Measurements from ENCODE around the gene CBLN3. TPM values are rescaled to one million over a fixed set of nuclear protein-coding genes. Genes with fewer than 3 reads are reported as not detected.

CBLN3 gene
- total RNA-seq, 1 donor from 2014 or later, result 0.51 TPM

- Mint-ChIP-seq H3K9me3 (ENCODE audit: unreplicated experiment) (peaks cover 2% of the 10 kb centered on the region), H3K36me3 (ENCODE audit: unreplicated experiment) (no peaks in the 10 kb centered on the region), H3K27me3 (ENCODE audit: unreplicated experiment) (peaks cover 4% of the 10 kb centered on the region), H3K4me3 (ENCODE audit: unreplicated experiment) (peak overlapping the region; percentile 95), H3K27ac (ENCODE audit: unreplicated experiment) (peak overlapping the region; percentile 83), H3K4me1 (ENCODE audit: low read depth, unreplicated experiment) (peaks cover 32% of the 10 kb centered on the region)
- no peak for DNase-seq
- no peak for TF ChIP-seq CTCF (IDR thresholded peaks at IDR 0.05; ENCODE audit: partially characterized antibody, unreplicated experiment)
Measured at GRCh38 chr14:24399447-24399822, 30.0 kb downstream of the CBLN3 start.

- Mint-ChIP-seq H3K36me3 (ENCODE audit: unreplicated experiment) (no peaks in the 10 kb centered on the region), H3K27ac (ENCODE audit: unreplicated experiment) (peak within 1 kb of the TSS; percentile 83), H3K9me3 (ENCODE audit: unreplicated experiment) (peaks cover 2% of the 10 kb centered on the region), H3K27me3 (ENCODE audit: unreplicated experiment) (peaks cover 4% of the 10 kb centered on the region), H3K4me1 (ENCODE audit: low read depth, unreplicated experiment) (peaks cover 26% of the 10 kb centered on the region), H3K4me3 (ENCODE audit: unreplicated experiment) (peak within 1 kb of the TSS; percentile 95)
- peak; percentile 74 for DNase-seq
- no peak for TF ChIP-seq CTCF (IDR thresholded peaks at IDR 0.05; ENCODE audit: partially characterized antibody, unreplicated experiment)
Measured at GRCh38 chr14:24398653-24399446, 30.6 kb downstream of the CBLN3 start, which contains the start of gene NYNRIN. NYNRIN (plus strand) TSS chr14:24399003; CDS start chr14:24399247, 244 bp downstream.

GRCh38 chr14:24398293-24398652 lies 31.2 kb downstream of the CBLN3 start:
- Mint-ChIP-seq H3K4me3 (ENCODE audit: unreplicated experiment) (no peak overlapping the region), H3K4me1 (ENCODE audit: low read depth, unreplicated experiment) (peaks cover 21% of the 10 kb centered on the region), H3K27ac (ENCODE audit: unreplicated experiment) (no peak overlapping the region), H3K9me3 (ENCODE audit: unreplicated experiment) (peaks cover 2% of the 10 kb centered on the region), H3K27me3 (ENCODE audit: unreplicated experiment) (peaks cover 4% of the 10 kb centered on the region), H3K36me3 (ENCODE audit: unreplicated experiment) (no peaks in the 10 kb centered on the region)
- DNase-seq, result no peak
- TF ChIP-seq CTCF (IDR thresholded peaks at IDR 0.05; ENCODE audit: partially characterized antibody, unreplicated experiment), result no peak

- no peak for DNase-seq
- Mint-ChIP-seq H3K4me3 (ENCODE audit: unreplicated experiment) (peak overlapping the region; percentile 57), H3K9me3 (ENCODE audit: unreplicated experiment) (peaks cover 2% of the 10 kb centered on the region), H3K36me3 (ENCODE audit: unreplicated experiment) (no peaks in the 10 kb centered on the region), H3K27ac (ENCODE audit: unreplicated experiment) (no peak overlapping the region), H3K4me1 (ENCODE audit: low read depth, unreplicated experiment) (peaks cover 16% of the 10 kb centered on the region), H3K27me3 (ENCODE audit: unreplicated experiment) (peaks cover 5% of the 10 kb centered on the region)
- no peak for TF ChIP-seq CTCF (IDR thresholded peaks at IDR 0.05; ENCODE audit: partially characterized antibody, unreplicated experiment)
Measured at GRCh38 chr14:24397639-24398292, 31.7 kb downstream of the CBLN3 start.

Measured in glutamatergic neuron (in vitro differentiated cells).